HCT116 (cell line): Measurements from ENCODE around the gene ABL1. TPM values are rescaled to one million over a fixed set of nuclear protein-coding genes. Genes with fewer than 3 reads are reported as not detected.
"Not testable (repeated sequence)": the region's sequence is repeated elsewhere in the genome, so short reads cannot be mapped to it uniquely, and the experiment has no call there.

Source experiments
- ATAC-seq: fragments of 200-7000 bp; cut with Tn5 transposase; 2 replicates; pipeline ENCODE4 v1.9.1; 2020; ENCODE audit warnings: mild to moderate bottlenecking, moderate library complexity
- BruUV-seq: library from RNA; stranded (reverse); fragments of 400-500 nt; replicated peaks from 2 replicates; lab custom pipeline; 2021; lab: Mats Ljungman, UMichigan
- CTCF ChIA-PET: fragments of 300-600 bp; sonication (Branson Sonifier 250); formaldehyde crosslinking; loops from one replicate; lab custom pipeline; 2021; ENCODE audit warnings: antibody characterized with exemption; lab: Charles Lee
- POLR2A ChIA-PET: fragments of 300-600, 350-600 bp; sonication (Branson Sonifier 250); formaldehyde crosslinking; loops from one replicate; lab custom pipeline; 2021; ENCODE audit warnings: antibody characterized with exemption; lab: Charles Lee
- RAD21 ChIA-PET, 2 experiments: fragments of 300-600 bp; sonication (Branson Sonifier 250); formaldehyde crosslinking; loops; one replicate each; lab custom pipeline; 2023; ENCODE audit warnings: low total read pairs in 2 of 2; ENCODE audit not compliant: uncharacterized antibody in 2 of 2, unreplicated experiment in 2 of 2, low non-redundant PET in 1 of 2; lab: Charles Lee
- DNase-seq: peaks from one replicate; pipeline ENCODE4 v3.0.0-alpha.2; 2010; ENCODE audit warnings: low read depth, low spot score
- H2AFZ ChIP-seq: fragments of 200-600 bp; shearing (Covaris generic), sonication (generic); 2 replicates; pipeline ENCODE4 v1.6.1; 2017; ENCODE audit warnings: low read depth, mixed run types, mixed read lengths, antibody characterized with exemption, low read length; ENCODE audit not compliant: poor library complexity, severe bottlenecking
- H3K27ac ChIP-seq: 2 replicates; pipeline ENCODE4 v1.5.1; 2012; ENCODE audit warnings: low read depth, low read length
- H3K27me3 ChIP-seq: fragments of 200-600 bp; sonication (generic); 2 replicates; pipeline ENCODE4 v1.6.1; 2016; ENCODE audit warnings: mixed run types, low read length, mixed read lengths; ENCODE audit not compliant: insufficient read depth
- H3K36me3 ChIP-seq, 2 experiments: fragments of 200-500 bp in 1 of 2; fragments of 200-600 bp in 1 of 2; sonication (Bioruptor generic) in 1 of 2; sonication (generic) in 1 of 2; 2 replicates each; pipeline versions ENCODE4 v1.5.1 to v1.6.1; 2014 to 2016; ENCODE audit warnings: low read length in 2 of 2, inconsistent platforms in 1 of 2, mixed read lengths in 1 of 2, mixed run types in 1 of 2; ENCODE audit not compliant: insufficient read depth in 2 of 2, control insufficient read depth in 1 of 2
- H3K4me1 ChIP-seq, 2 experiments: fragments of 200-600 bp in 1 of 2; sonication (generic) in 1 of 2; 2 replicates each; pipeline versions ENCODE4 v1.5.1 to v1.6.1; 2012 to 2017; ENCODE audit warnings: low read length in 2 of 2, inconsistent platforms in 1 of 2, mild to moderate bottlenecking in 1 of 2, mixed read lengths in 1 of 2, mixed run types in 1 of 2, moderate library complexity in 1 of 2; ENCODE audit not compliant: insufficient read depth in 2 of 2, control insufficient read depth in 1 of 2
- H3K4me2 ChIP-seq: fragments of 200-600 bp; sonication (generic); 2 replicates; pipeline ENCODE4 v1.6.1; 2017; ENCODE audit warnings: mixed run types, low read length, mixed read lengths
- H3K4me3 ChIP-seq, 2 experiments: fragments of 200-600 bp in 1 of 2; sonication (generic) in 1 of 2; replicated peaks in 1 of 2; 2 replicates each; pipeline ENCODE4 v1.5.1; 2011 to 2016; ENCODE audit warnings: low read length in 2 of 2, control low read depth in 1 of 2, low read depth in 1 of 2, mild to moderate bottlenecking in 1 of 2, mixed read lengths in 1 of 2, mixed run types in 1 of 2
- H3K79me2 ChIP-seq: fragments of 200-600 bp; sonication (generic); 2 replicates; pipeline ENCODE4 v1.6.1; 2017; ENCODE audit warnings: mild to moderate bottlenecking, mixed run types, low read length, moderate library complexity, mixed read lengths; ENCODE audit not compliant: insufficient read depth
- H3K9ac ChIP-seq: fragments of 200-600 bp; sonication (generic); 2 replicates; pipeline ENCODE4 v1.6.1; 2016; ENCODE audit warnings: low read length, mixed read lengths
- H3K9me2 ChIP-seq: fragments of 200-600 bp; sonication (generic), shearing (Covaris generic); 2 replicates; pipeline ENCODE4 v1.6.1; 2017; ENCODE audit warnings: mixed run types, mild to moderate bottlenecking, moderate library complexity; ENCODE audit not compliant: insufficient read depth
- H3K9me3 ChIP-seq, 2 experiments: fragments of 200-500 bp in 1 of 2; fragments of 200-600 bp in 1 of 2; sonication (Bioruptor generic) in 1 of 2; sonication (generic) in 1 of 2; 2 replicates each; pipeline ENCODE4 v1.6.1; 2014 to 2017; ENCODE audit warnings: low read length in 2 of 2, mixed read lengths in 2 of 2, inconsistent platforms in 1 of 2, low read depth in 1 of 2, mild to moderate bottlenecking in 1 of 2, mixed run types in 1 of 2, moderate library complexity in 1 of 2; ENCODE audit not compliant: control insufficient read depth in 1 of 2, insufficient read depth in 1 of 2
- H4K20me1 ChIP-seq: fragments of 200-600 bp; sonication (generic), shearing (Covaris generic); 2 replicates; pipeline ENCODE4 v1.6.1; 2017; ENCODE audit warnings: mixed run types, mild to moderate bottlenecking, moderate library complexity; ENCODE audit not compliant: insufficient read depth
- CBX3 ChIP-seq: IDR thresholded peaks from 2 replicates; pipeline ENCODE4 v1.6.1; 2012; ENCODE audit warnings: low read depth
- CEBPB ChIP-seq: IDR thresholded peaks from 2 replicates; pipeline ENCODE4 v1.6.1; 2012; ENCODE audit warnings: low read depth
- EZH2 ChIP-seq: fragments of 200-600 bp; sonication (generic); IDR thresholded peaks from 2 replicates; pipeline ENCODE4 v1.6.1; 2017; ENCODE audit warnings: antibody characterized with exemption, mixed run types
- FOSL1 ChIP-seq: IDR thresholded peaks from 2 replicates; pipeline ENCODE4 v1.6.1; 2012; ENCODE audit warnings: low read depth
- SP1 ChIP-seq: IDR thresholded peaks from 2 replicates; pipeline ENCODE4 v1.6.1; 2012; ENCODE audit warnings: low read depth
- SRF ChIP-seq: IDR thresholded peaks from 2 replicates; pipeline ENCODE4 v1.6.1; 2012; ENCODE audit warnings: low read depth
- TCF7L2 ChIP-seq: IDR thresholded peaks from 2 replicates; pipeline ENCODE4 v1.7.0; 2011; ENCODE audit warnings: borderline replicate concordance, inconsistent platforms; ENCODE audit not compliant: insufficient read depth, insufficient read length; ENCODE audit errors: extremely low read depth
- intact Hi-C: fragments of 100-400 bp; cut with micrococcal nuclease; formaldehyde crosslinking; loops from 2 replicates; pipeline ENCODE4 v1.10.0; 2022
- total RNA-seq: library from RNA; stranded (reverse); gene quantifications from one replicate; pipeline ENCODE4 v1.2.1, GENCODE V29; 2021; ENCODE audit not compliant: unreplicated experiment
- TF ChIP-seq, protein P1 (sequence below): IDR thresholded peaks from 2 replicates; pipeline ENCODE4 v1.6.1; 2012
- TF ChIP-seq, protein P2 (sequence below): IDR thresholded peaks from 2 replicates; pipeline ENCODE4 v1.6.1; 2011; ENCODE audit warnings: mild to moderate bottlenecking, low read length, moderate library complexity; ENCODE audit not compliant: insufficient replicate concordance; ENCODE audit errors: extremely low read depth

The ABL1 gene
- total RNA-seq, 1 experiment from 2014 or later = 54.7 TPM

DNA sequence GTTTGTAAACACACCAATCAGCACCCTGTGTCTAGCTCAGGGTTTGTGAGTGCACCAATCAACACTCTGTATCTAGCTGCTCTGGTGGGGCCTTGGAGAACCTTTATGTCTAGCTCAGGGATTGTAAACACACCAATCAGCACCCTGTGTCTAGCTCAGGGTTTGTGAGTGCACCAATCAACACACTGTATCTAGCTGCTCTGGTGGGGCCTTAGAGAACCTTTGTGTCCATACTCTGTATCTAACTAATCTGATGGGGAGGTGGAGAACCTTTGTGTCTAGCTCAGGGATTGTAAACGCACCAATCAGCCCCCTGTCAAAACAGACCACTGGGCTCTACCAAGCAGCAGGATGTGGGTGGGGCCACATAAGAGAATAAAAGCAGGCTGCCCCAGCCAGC is 75.6 kb downstream of the ABL1 start:
- BruUV-seq, POLR2A ChIA-PET: not testable (repeated sequence)

DNA sequence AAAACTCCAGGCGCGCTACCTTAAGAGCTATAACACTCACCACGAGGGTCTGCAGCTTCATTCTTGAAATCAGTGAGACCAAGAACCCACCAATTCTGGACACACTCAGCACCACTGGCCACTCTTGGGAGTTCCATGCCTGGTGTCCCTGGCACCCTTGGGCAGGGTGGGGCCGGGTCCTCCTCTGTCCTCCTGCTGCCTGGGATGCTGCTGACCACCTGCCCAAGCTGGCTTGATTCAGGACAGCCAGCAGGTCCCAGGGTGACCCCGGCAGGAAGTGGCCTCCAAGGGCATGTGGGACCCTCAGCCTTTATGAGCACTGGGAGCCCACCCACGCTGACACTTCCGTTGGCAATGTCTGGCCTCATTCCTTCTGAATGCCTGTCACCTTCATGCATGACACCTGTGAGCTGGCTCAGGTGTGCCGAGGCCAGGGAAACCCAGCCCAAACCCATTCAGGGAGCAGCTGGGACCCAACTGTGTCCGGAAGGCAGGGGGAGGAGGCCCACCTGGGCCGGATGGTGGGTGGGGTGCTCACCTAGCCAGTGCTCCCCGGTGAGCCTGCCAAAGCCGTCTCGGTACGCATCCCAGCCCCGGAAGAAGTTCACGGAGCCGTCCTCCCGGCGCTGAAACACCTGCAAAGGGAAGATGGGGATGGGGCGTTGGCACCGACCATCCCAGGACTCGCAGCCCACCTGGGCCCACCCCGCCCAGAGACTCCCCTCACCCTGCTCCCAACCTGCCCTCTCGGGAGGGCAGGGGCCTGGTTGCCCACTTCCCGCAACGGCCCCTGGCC is 76.4 kb downstream of the ABL1 start:
- intact Hi-C loops = no loop called here
- Histone ChIP-seq H3K27ac (no peak overlapping the region), H3K27me3 (no peaks in the 10 kb centered on the region), H3K9ac (no peak overlapping the region), H3K4me1 (no peaks in the 10 kb centered on the region), H3K79me2 (no peaks in the 10 kb centered on the region), H3K4me3 (no peak overlapping the region), H3K36me3 (no peaks in the 10 kb centered on the region), H3K9me2 (no peaks in the 10 kb centered on the region), H3K4me2 (no peak overlapping the region), H2AFZ (no peak overlapping the region), H3K9me3 (no peaks in the 10 kb centered on the region), H4K20me1 (no peaks in the 10 kb centered on the region)
- ATAC-seq = no peak
- ChIA-PET CTCF (no interaction called here), RAD21 (no interaction called here), POLR2A (interaction anchor here (0.8 kb wide), 1 partner anchor 16 kb away, joined by 3 read pairs; no protein-coding TSS in a partner anchor)
- no TSS peak for BruUV-seq
- DNase-seq = no peak
- TF ChIP-seq SRF (no peak), CBX3 (no peak), TCF7L2 (no peak), FOSL1 (no peak), CEBPB (no peak), EZH2 (no peak), SP1 (no peak)
- TF ChIP-seq, protein P1, sequence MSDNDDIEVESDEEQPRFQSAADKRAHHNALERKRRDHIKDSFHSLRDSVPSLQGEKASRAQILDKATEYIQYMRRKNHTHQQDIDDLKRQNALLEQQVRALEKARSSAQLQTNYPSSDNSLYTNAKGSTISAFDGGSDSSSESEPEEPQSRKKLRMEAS = no peak
- TF ChIP-seq, protein P2, sequence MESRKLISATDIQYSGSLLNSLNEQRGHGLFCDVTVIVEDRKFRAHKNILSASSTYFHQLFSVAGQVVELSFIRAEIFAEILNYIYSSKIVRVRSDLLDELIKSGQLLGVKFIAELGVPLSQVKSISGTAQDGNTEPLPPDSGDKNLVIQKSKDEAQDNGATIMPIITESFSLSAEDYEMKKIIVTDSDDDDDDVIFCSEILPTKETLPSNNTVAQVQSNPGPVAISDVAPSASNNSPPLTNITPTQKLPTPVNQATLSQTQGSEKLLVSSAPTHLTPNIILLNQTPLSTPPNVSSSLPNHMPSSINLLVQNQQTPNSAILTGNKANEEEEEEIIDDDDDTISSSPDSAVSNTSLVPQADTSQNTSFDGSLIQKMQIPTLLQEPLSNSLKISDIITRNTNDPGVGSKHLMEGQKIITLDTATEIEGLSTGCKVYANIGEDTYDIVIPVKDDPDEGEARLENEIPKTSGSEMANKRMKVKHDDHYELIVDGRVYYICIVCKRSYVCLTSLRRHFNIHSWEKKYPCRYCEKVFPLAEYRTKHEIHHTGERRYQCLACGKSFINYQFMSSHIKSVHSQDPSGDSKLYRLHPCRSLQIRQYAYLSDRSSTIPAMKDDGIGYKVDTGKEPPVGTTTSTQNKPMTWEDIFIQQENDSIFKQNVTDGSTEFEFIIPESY = no peak

More for the DNA sequence above, 75.6 kb downstream of the ABL1 start:
- H3K27ac ChIP-seq, H3K4me2 ChIP-seq, CTCF ChIA-PET, H3K36me3 ChIP-seq, H3K27me3 ChIP-seq, H3K4me1 ChIP-seq, DNase-seq, H2AFZ ChIP-seq, RAD21 ChIA-PET, intact Hi-C loops, H3K79me2 ChIP-seq, H3K9me2 ChIP-seq, H3K9me3 ChIP-seq, H3K9ac ChIP-seq, H4K20me1 ChIP-seq, ATAC-seq, H3K4me3 ChIP-seq: not testable (repeated sequence)
